Stromal cell of bone marrow (primary cell): ENCODE measurements around the gene SPATA31E1.
"Not testable (repeated sequence)": the region's sequence is repeated elsewhere in the genome, so short reads cannot be mapped to it uniquely, and the experiment has no call there.

Experiments
- DNase-seq: peaks from one replicate; pipeline ENCODE4 v3.0.0-alpha.2; 2012; ENCODE audit warnings: low read depth

Gene SPATA31E1

DNA sequence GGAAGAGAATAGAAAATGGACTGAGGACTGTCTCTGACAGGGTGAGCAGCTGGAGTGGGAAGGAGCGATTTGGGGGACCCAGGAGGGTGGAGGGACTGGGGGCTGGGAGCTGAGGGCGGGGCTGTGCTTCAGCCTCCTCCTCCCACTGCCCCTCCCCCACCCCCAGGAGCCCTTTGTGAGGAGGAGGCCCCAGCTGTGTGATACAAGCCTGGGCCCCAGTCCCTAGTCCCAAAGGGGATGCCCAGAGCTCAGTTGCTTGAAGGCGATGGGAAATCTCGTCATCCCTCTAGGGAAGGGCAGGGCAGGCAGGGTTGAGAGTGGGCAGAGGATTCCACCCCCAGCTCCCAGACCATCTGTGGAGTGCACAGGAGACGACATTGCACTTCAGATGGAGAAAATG lies at the start of gene SPATA31E1:
Gene SPATA31E1, plus strand, starts transcription at position 251 of the 400 bp plus-strand sequence. Its CDS starts 15 bp downstream, at position 266.
- no peak for DNase-seq

DNA sequence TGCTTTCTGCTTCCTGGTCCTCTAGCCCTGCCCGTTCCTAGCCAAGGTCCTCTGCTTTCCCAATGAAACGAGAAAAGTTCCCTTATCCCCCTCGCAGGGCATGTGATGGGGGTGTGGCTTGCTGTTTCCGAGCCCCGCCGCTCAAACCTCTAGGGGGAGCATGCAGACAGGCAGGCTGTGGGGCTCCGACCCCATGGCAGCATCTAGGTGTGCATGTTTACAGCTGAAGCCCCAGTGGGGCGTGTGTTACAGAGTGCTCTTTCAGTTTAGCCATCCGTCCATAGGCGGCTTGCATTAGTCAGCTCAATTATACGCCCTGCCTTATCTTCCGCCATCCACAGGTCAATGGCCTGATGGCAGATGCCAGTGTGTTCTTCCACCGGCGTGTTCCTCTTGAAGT lies 48.3 kb upstream of the SPATA31E1 start:
- no peak for DNase-seq

GRCh38 chr9:87836536-87836935 lies 46.1 kb upstream of the SPATA31E1 start:
- no peak for DNase-seq

- peak; percentile 66 for DNase-seq
These were observed 45.5 kb upstream of the SPATA31E1 start for GRCh38 chr9:87836951-87837705.

DNA sequence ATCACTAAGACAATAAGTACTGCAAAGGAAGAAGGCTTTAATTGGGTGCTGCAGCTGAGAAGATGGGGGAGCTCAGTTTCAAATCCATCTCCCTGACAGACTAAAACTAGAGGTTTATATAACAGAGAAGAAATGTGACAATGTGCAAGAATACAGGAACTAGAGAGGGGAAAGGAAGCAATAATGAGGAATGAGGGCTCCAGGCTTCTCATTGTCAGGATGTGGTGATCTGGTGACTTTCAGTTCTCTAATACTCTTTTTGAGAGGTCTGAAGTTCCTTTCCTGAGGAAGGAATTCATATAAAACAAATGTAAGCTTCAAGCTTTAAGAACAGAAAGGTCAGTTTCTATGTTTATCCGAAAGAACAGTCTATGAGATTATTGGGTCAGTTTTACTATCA lies 42.5 kb upstream of the SPATA31E1 start:
- DNase-seq: no peak

GRCh38 chr9:87842878-87843585 lies 39.6 kb upstream of the SPATA31E1 start:
- DNase-seq: no peak

DNA sequence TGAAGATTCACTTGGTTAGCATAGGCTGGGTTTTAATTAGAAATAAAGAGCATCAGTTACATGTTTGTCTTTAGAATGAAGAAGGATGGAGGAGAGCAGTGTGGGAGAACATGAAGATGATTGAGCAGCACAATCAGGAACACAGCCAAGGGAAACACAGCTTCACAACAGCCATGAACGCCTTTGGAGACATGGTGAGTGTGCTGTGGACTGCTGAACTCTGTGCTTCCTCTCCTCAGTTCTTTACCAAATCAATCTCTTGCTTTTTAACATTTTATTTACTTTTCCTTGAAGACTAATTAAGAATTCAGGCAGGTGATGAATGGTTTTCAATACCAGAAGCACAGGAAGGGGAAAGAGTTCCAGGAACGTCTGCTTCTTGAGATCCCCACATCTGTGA lies 38.2 kb upstream of the SPATA31E1 start:
- DNase-seq: peak; percentile 47

DNA sequence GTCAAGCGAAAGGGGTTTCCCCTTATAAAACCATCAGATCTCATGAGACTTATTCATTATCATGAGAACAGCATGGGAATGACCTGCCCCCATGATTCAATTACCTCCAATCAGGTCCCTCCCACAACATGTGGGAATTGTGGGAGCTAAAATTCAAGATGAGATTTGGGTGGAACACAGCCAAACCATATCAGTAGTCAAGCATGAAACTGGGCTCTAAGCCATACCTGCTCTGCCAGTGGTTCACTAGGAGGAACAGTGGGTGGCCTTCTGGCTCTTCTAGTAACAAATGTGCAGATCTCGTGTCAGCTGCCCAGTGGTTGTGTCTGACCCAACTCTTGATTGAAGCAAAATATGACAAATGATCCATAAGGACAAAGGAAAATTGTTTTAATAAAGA lies 34.9 kb upstream of the SPATA31E1 start:
- DNase-seq: not testable (repeated sequence)

GRCh38 chr9:87849144-87849758 lies 33.4 kb upstream of the SPATA31E1 start:
- DNase-seq: no peak

DNA sequence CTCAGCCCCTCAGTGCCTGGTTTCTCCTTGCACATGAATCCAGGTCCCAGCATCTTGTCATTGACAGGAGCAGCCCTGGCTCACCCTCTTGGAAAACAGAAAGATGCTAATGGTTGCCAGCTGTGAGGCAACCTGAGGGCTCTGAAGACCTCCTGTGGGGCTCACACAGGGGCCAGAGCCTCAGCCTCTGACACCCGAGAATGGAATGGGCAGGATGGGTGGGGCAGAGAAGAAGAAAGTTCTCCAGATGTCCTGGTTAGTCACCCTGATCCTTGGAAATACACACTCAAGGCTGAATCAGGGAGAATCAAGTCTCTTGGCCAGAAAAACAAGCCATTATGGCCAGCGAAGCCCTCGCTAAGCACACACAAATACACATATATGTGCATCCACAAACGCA lies 32.3 kb upstream of the SPATA31E1 start:
- DNase-seq: peak; percentile 82

DNA sequence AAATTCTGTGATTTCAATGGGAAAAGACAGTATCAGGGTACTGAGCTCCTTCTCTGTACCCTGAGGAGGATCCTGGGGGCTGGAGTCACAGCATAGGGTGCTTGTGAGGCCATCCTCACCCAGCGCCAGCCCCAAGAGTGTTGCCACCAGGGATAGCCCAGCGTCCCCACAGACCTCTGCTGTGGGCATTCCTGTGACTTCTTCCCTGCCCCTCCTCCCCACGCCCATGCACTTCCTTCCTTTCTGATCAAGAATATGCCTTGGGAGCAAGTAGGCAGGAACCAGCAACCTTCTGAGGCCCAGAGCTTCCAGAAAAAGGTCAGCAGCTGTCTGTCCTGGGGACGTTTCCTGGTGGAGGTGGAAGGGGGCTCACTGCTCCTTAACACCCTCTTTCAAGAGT lies 31.5 kb upstream of the SPATA31E1 start:
- DNase-seq: not testable (repeated sequence)

GRCh38 chr9:87853302-87853701 lies 29.4 kb upstream of the SPATA31E1 start:
- DNase-seq: no peak

DNA sequence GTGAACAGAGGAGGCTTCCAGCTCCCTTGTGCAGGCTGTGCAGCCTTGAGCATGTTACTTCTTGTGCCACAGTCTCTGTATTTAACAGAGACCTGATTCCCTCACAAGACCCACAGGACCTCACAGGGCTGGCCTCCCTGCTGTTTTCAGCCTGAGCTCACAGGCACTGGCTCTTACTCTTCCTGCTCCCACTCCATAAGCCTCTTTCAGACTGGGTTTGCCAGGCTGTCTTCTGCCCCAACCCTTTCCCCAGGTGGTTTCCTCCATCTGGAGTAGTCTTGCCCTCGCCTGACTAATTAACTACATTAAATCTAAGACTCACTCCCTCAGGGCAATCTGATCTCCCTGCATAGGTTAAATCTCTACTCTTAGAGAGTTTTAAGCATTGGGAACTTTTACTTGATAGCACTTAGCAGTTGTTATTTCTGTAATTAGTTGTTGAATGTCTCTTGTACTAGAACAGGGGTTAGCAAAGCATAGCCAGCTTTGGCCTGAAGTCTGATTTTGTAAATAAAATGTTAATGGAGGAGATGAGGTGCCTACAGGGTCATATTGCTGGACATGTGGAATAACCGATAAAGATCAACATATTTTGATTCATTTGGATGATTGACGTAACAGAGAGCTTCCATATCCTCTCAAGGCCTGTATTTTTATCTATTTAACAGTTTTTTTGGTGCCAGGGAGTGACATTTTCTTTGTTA lies 28.6 kb upstream of the SPATA31E1 start:
- no peak for DNase-seq

- no peak for DNase-seq
These were observed 28.1 kb upstream of the SPATA31E1 start for GRCh38 chr9:87854580-87854955.

GRCh38 chr9:87855061-87855460 lies 27.6 kb upstream of the SPATA31E1 start:
- no peak for DNase-seq

DNA sequence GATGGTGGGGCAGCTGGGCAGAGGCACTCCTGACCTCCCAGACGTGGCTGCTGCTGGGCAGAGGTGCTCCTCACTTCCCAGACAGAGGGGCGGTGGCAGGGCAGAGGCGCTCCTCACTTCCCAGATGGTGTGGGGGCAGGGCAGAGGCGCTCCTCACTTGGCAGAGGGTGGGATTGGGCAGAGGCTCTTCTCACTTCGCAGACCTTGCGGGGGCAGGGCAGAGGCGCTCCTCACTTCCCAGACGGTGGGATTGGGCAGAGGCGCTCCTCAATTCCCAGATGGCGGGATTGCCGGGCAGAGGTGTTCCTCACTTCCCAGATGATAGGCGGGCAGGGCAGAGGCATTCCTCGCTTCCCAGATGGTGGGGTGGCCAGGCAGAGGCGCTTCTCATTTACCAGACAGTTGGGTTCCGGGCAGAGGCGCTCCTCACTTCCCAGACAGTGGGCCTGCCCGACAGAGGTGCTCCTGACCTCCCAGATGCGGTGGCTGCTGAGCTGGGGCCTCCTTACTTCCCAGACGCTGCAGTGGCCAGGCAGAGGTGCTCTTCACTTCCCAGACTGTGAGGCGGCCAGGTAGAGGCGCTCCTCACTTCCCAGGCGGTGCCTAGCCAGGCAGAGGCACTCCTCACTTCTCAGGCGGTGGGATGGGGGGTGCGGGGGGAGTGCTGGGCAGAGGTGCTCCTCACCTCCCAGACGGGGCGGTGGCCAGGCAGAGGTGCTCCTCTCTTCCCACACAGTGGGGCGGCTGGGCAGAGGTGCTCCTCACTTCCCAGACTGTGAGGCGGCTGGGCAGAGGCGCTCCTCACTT lies 25.3 kb upstream of the SPATA31E1 start:
- DNase-seq: no peak

DNA sequence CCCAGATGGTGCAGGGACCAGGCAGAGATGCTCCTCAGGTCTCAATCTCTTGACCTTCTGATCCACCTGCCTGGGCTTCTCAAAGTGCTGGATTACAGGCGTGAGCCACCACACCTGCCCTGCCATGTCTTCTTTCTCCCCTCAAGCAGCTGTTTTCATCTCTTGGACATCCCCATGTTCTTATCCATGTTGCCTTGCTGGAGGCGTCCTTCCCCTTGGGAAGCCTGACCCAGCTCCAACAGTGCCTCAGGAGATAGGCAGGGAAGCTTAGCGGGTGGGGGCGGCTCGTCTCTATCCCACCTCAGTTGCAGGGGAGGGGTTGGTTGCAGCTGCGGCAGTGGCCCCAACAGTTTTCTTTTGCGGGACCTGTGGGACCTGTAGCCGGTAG lies 24.7 kb upstream of the SPATA31E1 start:
- no peak for DNase-seq

- no peak for DNase-seq
These were observed 23.5 kb upstream of the SPATA31E1 start for GRCh38 chr9:87859137-87859536.

GRCh38 chr9:87859786-87860185 lies 22.9 kb upstream of the SPATA31E1 start:
- DNase-seq: no peak

DNA sequence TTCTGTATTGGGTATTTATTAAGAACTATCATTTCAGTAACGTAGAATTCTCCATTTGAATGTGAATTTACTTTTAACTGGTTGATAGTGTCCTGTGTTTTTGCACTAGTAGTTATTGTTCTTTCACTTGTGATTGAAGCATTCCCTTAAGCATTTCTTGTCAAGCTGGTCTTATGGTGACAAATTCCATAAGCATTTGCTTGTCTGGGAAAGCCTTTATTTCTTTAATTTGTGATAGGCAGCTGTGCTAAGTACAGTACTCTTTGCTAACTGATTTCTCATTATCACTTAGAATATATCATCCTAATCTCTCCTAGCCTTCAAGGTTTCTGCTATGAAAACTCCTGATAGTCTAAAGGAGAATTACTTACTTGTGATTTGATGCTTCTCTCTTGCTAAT lies 21.3 kb upstream of the SPATA31E1 start:
- no peak for DNase-seq

DNA sequence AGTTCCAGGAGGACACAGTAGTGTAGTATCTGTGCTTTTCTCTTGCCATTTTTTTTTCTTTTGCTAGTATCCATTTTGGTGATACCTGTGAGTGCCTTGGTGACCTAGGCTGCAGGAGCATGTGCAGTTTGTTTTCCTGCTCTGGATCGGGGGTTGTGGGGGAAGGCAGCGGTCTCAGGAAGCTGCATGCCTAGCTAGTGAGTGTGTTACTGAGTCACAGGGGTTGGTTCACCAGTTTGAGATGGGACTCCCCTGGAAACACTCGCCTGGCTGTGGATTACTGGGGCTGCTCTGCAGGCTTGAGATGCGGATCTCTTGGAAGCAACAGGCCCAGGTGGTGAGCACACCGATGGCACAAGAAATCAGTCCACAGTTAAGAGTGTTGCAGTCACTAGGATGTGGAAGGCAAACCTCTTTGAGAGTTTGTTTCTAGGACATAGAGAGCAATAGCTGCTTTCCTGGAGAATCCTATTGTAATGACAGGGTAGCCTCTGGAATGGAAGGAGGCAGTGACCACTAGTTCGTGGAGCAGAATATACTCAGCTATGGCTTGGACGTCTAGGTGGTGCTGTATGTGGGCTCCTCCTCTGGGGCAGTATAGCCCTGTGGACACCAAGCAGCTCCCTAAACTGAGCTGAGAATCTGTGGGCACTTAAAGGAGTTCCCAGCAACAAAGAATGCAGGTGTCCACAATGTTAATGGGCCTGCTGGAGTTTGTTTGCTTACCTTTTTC lies 20.0 kb upstream of the SPATA31E1 start:
- peak; percentile 45 for DNase-seq
